ENCODE measurements around the gene GRIK4. TPM values are rescaled to one million over a fixed set of nuclear protein-coding genes. Genes with fewer than 3 reads are reported as not detected.

The GRIK4 gene
- total and polyA plus RNA-seq, 12 donors, result 0.33 to 4.8 (median 3.0) TPM

GRCh38 chr11:120689596-120690275, 178.2 kb downstream of the GRIK4 start:
- intact Hi-C loops (cut with DNase I), result loop anchor here (5.0 to 10.0 kb wide), 4 partner anchors 177 to 355 kb away; partner anchors contain the start of genes ARHGEF12 (in 1 of the 2) and GRIK4 (in 1 of the 2)
- WGBS, 4 donors, result 90 to 94% (median 93%) methylated on average over 7 of the region's 7 CpGs
- Histone ChIP-seq H3K4me1 (replicated peaks in 1 of 2) (no peaks in the 10 kb centered on the region), H3K36me3 (replicated peaks in 1 of 2) (no peaks in the 10 kb centered on the region), H3K27me3 (no peaks in the 10 kb centered on the region), H3K4me3 (no peak overlapping the region), H3K27ac (no peak overlapping the region), H3K9me3 (replicated peaks in 1 of 3) (no peaks in the 10 kb centered on the region)
- no peak for TF ChIP-seq POLR2A (IDR thresholded peaks at IDR 0.05)
- TF ChIP-seq, protein P1, sequence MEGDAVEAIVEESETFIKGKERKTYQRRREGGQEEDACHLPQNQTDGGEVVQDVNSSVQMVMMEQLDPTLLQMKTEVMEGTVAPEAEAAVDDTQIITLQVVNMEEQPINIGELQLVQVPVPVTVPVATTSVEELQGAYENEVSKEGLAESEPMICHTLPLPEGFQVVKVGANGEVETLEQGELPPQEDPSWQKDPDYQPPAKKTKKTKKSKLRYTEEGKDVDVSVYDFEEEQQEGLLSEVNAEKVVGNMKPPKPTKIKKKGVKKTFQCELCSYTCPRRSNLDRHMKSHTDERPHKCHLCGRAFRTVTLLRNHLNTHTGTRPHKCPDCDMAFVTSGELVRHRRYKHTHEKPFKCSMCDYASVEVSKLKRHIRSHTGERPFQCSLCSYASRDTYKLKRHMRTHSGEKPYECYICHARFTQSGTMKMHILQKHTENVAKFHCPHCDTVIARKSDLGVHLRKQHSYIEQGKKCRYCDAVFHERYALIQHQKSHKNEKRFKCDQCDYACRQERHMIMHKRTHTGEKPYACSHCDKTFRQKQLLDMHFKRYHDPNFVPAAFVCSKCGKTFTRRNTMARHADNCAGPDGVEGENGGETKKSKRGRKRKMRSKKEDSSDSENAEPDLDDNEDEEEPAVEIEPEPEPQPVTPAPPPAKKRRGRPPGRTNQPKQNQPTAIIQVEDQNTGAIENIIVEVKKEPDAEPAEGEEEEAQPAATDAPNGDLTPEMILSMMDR (IDR thresholded peaks at IDR 0.05), result no peak
- DNase-seq, result no peak

GRCh38 chr11:120690406-120690805, 178.9 kb downstream of the GRIK4 start:
- Histone ChIP-seq H3K4me1 (replicated peaks in 1 of 2) (no peaks in the 10 kb centered on the region), H3K27me3 (no peaks in the 10 kb centered on the region), H3K36me3 (replicated peaks in 1 of 2) (no peaks in the 10 kb centered on the region), H3K4me3 (no peak overlapping the region), H3K9me3 (replicated peaks in 1 of 3) (no peaks in the 10 kb centered on the region), H3K27ac (no peak overlapping the region)
- DNase-seq, result no peak
- intact Hi-C loops (cut with DNase I), result no loop called here
- WGBS, 4 donors, result 87 to 90% (median 89%) methylated on average over 5 of the region's 5 CpGs
- no peak for TF ChIP-seq POLR2A (IDR thresholded peaks at IDR 0.05)
- TF ChIP-seq, protein P1 (IDR thresholded peaks at IDR 0.05), result no peak

GRCh38 chr11:120694726-120695125, 183.2 kb downstream of the GRIK4 start:
- no peaks in the 10 kb centered on the region for H3K4me1 ChIP-seq (replicated peaks in 1 of 2)
- no peak for DNase-seq
- TF ChIP-seq, protein P1 (IDR thresholded peaks at IDR 0.05), result no peak
- no peak for TF ChIP-seq POLR2A (IDR thresholded peaks at IDR 0.05)
- H3K27me3 ChIP-seq, result no peaks in the 10 kb centered on the region
- no peak overlapping the region for H3K4me3 ChIP-seq
- no peaks in the 10 kb centered on the region for H3K36me3 ChIP-seq (replicated peaks in 1 of 2)
- WGBS, 4 donors, result 57 to 68% (median 62%) methylated on average over 4 of the region's 4 CpGs
- no peak overlapping the region for H3K27ac ChIP-seq
- intact Hi-C loops (cut with DNase I), result no loop called here
- no peaks in the 10 kb centered on the region for H3K9me3 ChIP-seq (replicated peaks in 1 of 3)

GRCh38 chr11:120695426-120695825, 183.9 kb downstream of the GRIK4 start:
- intact Hi-C loops (cut with DNase I), result no loop called here
- H3K27ac ChIP-seq, result no peak overlapping the region
- no peaks in the 10 kb centered on the region for H3K27me3 ChIP-seq
- TF ChIP-seq, protein P1 (IDR thresholded peaks at IDR 0.05), result no peak
- TF ChIP-seq POLR2A (IDR thresholded peaks at IDR 0.05), result no peak
- 90 to 98% (median 95%) methylated on average over 2 to 8 of the region's 8 CpGs for WGBS, 4 donors
- H3K4me3 ChIP-seq, result no peak overlapping the region
- H3K9me3 ChIP-seq (replicated peaks in 1 of 3), result no peaks in the 10 kb centered on the region
- H3K4me1 ChIP-seq (replicated peaks in 1 of 2), result no peaks in the 10 kb centered on the region
- DNase-seq, result no peak
- no peaks in the 10 kb centered on the region for H3K36me3 ChIP-seq (replicated peaks in 1 of 2)
